Endothelial cell of umbilical vein (primary cell): Measurements from ENCODE around the gene PMVK. TPM values are rescaled to one million over a fixed set of nuclear protein-coding genes. Genes with fewer than 3 reads are reported as not detected.

Experiments
- BruUV-seq: library from RNA; stranded (reverse); fragments of 400-500 nt; replicated peaks from 2 replicates; lab custom pipeline; 2021; lab: Mats Ljungman, UMichigan
- CTCF ChIA-PET: fragments of 300-600, 350-600 bp; sonication (Branson Sonifier 250); formaldehyde crosslinking; loops from one replicate; lab custom pipeline; 2021; ENCODE audit warnings: antibody characterized with exemption, inconsistent platforms; lab: Charles Lee
- POLR2A ChIA-PET: fragments of 300-600, 350-600 bp; sonication (Branson Sonifier 250); formaldehyde crosslinking; loops from one replicate; lab custom pipeline; 2021; ENCODE audit warnings: antibody characterized with exemption, inconsistent platforms; lab: Charles Lee
- DNase-seq: peaks from one replicate; pipeline ENCODE4 v3.0.0-alpha.2; 2011; ENCODE audit warnings: low read depth, low spot score
- FAIRE-seq: peaks from 2 replicates; lab custom pipeline; 2011; peaks lifted over from hg19 to GRCh38; lab: Jason Lieb, UNC
- H2AFZ ChIP-seq: 2 replicates; pipeline ENCODE4 v1.6.0; 2012; ENCODE audit warnings: low read depth, low read length, control low read depth, inconsistent platforms
- H3K27ac ChIP-seq: 2 replicates; pipeline ENCODE4 v1.5.1; 2011; ENCODE audit warnings: low read depth, mild to moderate bottlenecking, control low read depth, low read length, moderate library complexity; ENCODE audit not compliant: insufficient read depth
- H3K27me3 ChIP-seq, 2 experiments: 2 replicates each; pipeline versions ENCODE4 v1.6.0 to v1.6.1; 2011; ENCODE audit warnings: low read length in 2 of 2, mixed read lengths in 1 of 2; ENCODE audit not compliant: control insufficient read depth in 2 of 2, insufficient read depth in 2 of 2
- H3K36me3 ChIP-seq, 2 experiments: 2 replicates in 1 of 2; 3 replicates in 1 of 2; pipeline ENCODE4 v1.5.1; 2011; ENCODE audit warnings: low read length in 2 of 2, mild to moderate bottlenecking in 1 of 2, moderate library complexity in 1 of 2; ENCODE audit not compliant: control insufficient read depth in 2 of 2, insufficient read depth in 2 of 2; ENCODE audit errors: extremely low read depth in 1 of 2
- H3K4me1 ChIP-seq: 3 replicates; pipeline ENCODE4 v1.5.1; 2011; ENCODE audit warnings: mild to moderate bottlenecking, low read length; ENCODE audit not compliant: control insufficient read depth, insufficient read depth; ENCODE audit errors: extremely low read depth
- H3K4me2 ChIP-seq: 2 replicates; pipeline ENCODE4 v1.6.1; 2011; ENCODE audit warnings: low read length, control low read depth, mixed read lengths; ENCODE audit not compliant: insufficient read depth
- H3K4me3 ChIP-seq, 3 experiments: fragments of 200-600 bp in 1 of 3; sonication (generic), shearing (Covaris generic) in 1 of 3; replicated peaks in 1 of 3; 2 replicates each; pipeline ENCODE4 v1.5.1; 2011 to 2016; ENCODE audit warnings: control low read depth in 3 of 3, low read length in 3 of 3, mild to moderate bottlenecking in 2 of 3, inconsistent platforms in 1 of 3, low read depth in 1 of 3, moderate library complexity in 1 of 3; ENCODE audit not compliant: insufficient read depth in 1 of 3
- H3K79me2 ChIP-seq: 2 replicates; pipeline ENCODE4 v1.6.0; 2012; ENCODE audit warnings: low read length, inconsistent platforms; ENCODE audit not compliant: control insufficient read depth, insufficient read depth
- H3K9ac ChIP-seq: replicated peaks from 2 replicates; pipeline ENCODE3; 2011; ENCODE audit warnings: low read length, control low read depth; ENCODE audit not compliant: insufficient read depth; ENCODE audit errors: extremely low read depth
- H3K9me1 ChIP-seq: replicated peaks from 3 replicates; pipeline ENCODE4 v1.6.0; 2011; ENCODE audit warnings: mild to moderate bottlenecking, low read length; ENCODE audit not compliant: control insufficient read depth, insufficient read depth; ENCODE audit errors: extremely low read depth
- H3K9me3 ChIP-seq: replicated peaks from 2 replicates; pipeline ENCODE4 v1.5.1; 2012; ENCODE audit warnings: low read length, inconsistent platforms; ENCODE audit not compliant: control insufficient read depth, insufficient read depth
- H4K20me1 ChIP-seq: replicated peaks from 2 replicates; pipeline ENCODE3; 2011; ENCODE audit warnings: mild to moderate bottlenecking, low read length; ENCODE audit not compliant: control insufficient read depth, insufficient read depth; ENCODE audit errors: extremely low read depth
- CTCF ChIP-seq, 2 donors: IDR thresholded peaks; 1 replicate in 1 of 2; 2 replicates in 1 of 2; pipeline ENCODE4 v1.5.1; 2011; ENCODE audit warnings: low read length in 2 of 2, mild to moderate bottlenecking in 2 of 2, moderate library complexity in 2 of 2, control low read depth in 1 of 2, inconsistent platforms in 1 of 2, low read depth in 1 of 2; ENCODE audit not compliant: insufficient read depth in 1 of 2; ENCODE audit errors: extremely low read depth in 1 of 2
- FOS ChIP-seq: IDR thresholded peaks from 2 replicates; pipeline ENCODE4 v1.6.1; 2011; ENCODE audit warnings: mild to moderate bottlenecking, low read length, moderate library complexity, borderline replicate concordance; ENCODE audit not compliant: insufficient read depth
- JUN ChIP-seq: IDR thresholded peaks from 2 replicates; pipeline ENCODE4 v1.6.1; 2011; ENCODE audit warnings: borderline replicate concordance, low read depth; ENCODE audit not compliant: insufficient read length, insufficient read depth
- MAX ChIP-seq: IDR thresholded peaks from 2 replicates; pipeline ENCODE4 v1.6.1; 2011; ENCODE audit not compliant: insufficient read depth, insufficient read length
- MYC ChIP-seq: IDR thresholded peaks from one replicate; pipeline ENCODE4 v1.6.1; 2011; ENCODE audit warnings: mild to moderate bottlenecking, low read depth, low read length
- POLR2A ChIP-seq: IDR thresholded peaks from 2 replicates; pipeline ENCODE4 v1.6.1; 2012; ENCODE audit warnings: low read depth, mild to moderate bottlenecking, control low read depth, low read length
- dilution Hi-C: fragments of 300-500 bp; cut with MboI; formaldehyde crosslinking; loops from one replicate; pipeline ENCODE4 v1.15.0; 2019; ENCODE audit warnings: low sequenced_read_pairs; ENCODE audit not compliant: extremely low pct_ligation_motif_present
- intact Hi-C: fragments of 100-400 bp; cut with micrococcal nuclease; formaldehyde crosslinking; loops from one replicate; pipeline ENCODE4 v1.10.0; 2022
- polyA plus RNA-seq, 4 experiments: library from polyadenylated mRNA; depleted of rRNA in 3 of 4; stranded (reverse) in 3 of 4; unstranded in 1 of 4; fragments of >200 nt; gene quantifications; 2 replicates each; pipeline versions ENCODE4 v1.2.1 to v1.2.3, GENCODE V29; 2011 to 2012; ENCODE audit warnings: missing spikeins in 1 of 4
- total RNA-seq: library from RNA; stranded (reverse); gene quantifications from 2 replicates; pipeline ENCODE4 v1.2.3, GENCODE V29; 2021

Gene PMVK
- total and polyA plus RNA-seq, 2 donors (not counting 3 experiments of a cell fraction or from before 2014, with no cell fraction given) = 22.6 to 32.7 TPM

GRCh38 chr1:154913273-154913672, 23.2 kb downstream of the PMVK start:
- dilution Hi-C loops = no loop called here
- DNase-seq (no peak), FAIRE-seq (no peak)
- no peak overlapping the region for H3K4me2 ChIP-seq
- no peak overlapping the region for H3K27ac ChIP-seq
- intact Hi-C loops = no loop called here
- H3K9ac ChIP-seq = no peak overlapping the region
- H3K9me1 ChIP-seq = no peaks in the 10 kb centered on the region
- no peaks in the 10 kb centered on the region for H3K4me1 ChIP-seq
- ChIA-PET CTCF (interaction anchor here (0.7 to 1.5 kb wide), 3 partner anchors 21 to 33 kb away, joined by 3 to 4 read pairs (median 3); no protein-coding TSS in a partner anchor), POLR2A (interaction anchor here (0.7 kb wide), 1 partner anchor 26 kb away, joined by 5 read pairs; no protein-coding TSS in a partner anchor)
- H3K27me3 ChIP-seq = peaks cover 0 to 5% of the 10 kb centered on the region in 2 experiments
- no TSS peak for BruUV-seq
- no peaks in the 10 kb centered on the region for H4K20me1 ChIP-seq
- TF ChIP-seq MYC = no peak
- no peaks in the 10 kb centered on the region for H3K36me3 ChIP-seq
- no peaks in the 10 kb centered on the region for H3K9me3 ChIP-seq
- H3K79me2 ChIP-seq = no peaks in the 10 kb centered on the region
- H3K4me3 ChIP-seq = no peak overlapping the region
- no peak overlapping the region for H2AFZ ChIP-seq

- no peak overlapping the region for H3K4me3 ChIP-seq
- no peak overlapping the region for H2AFZ ChIP-seq
- intact Hi-C loops (no loop called here), dilution Hi-C loops (no loop called here)
- no peaks in the 10 kb centered on the region for H3K79me2 ChIP-seq
- POLR2A ChIA-PET = interaction anchor here (0.7 kb wide), 1 partner anchor 27 kb away, joined by 5 read pairs; no protein-coding TSS in a partner anchor
- FAIRE-seq = no peak
- H3K27ac ChIP-seq = no peak overlapping the region
- no peak overlapping the region for H3K4me2 ChIP-seq
- DNase-seq = no peak
- CTCF ChIA-PET = interaction anchor here (1.3 to 1.5 kb wide), 2 partner anchors 21 to 33 kb away, joined by 3 to 4 read pairs; no protein-coding TSS in a partner anchor
- no peak overlapping the region for H3K9ac ChIP-seq
- no peak for TF ChIP-seq MAX
- TF ChIP-seq POLR2A = no peak
- no peak for TF ChIP-seq MYC
- no peak for TF ChIP-seq FOS
- TF ChIP-seq JUN = no peak
- no peak for TF ChIP-seq CTCF (IDR thresholded peaks at IDR 0.05; ENCODE audit: extremely low read depth in 1 of 2, insufficient read depth in 1 of 2, low read depth in 1 of 2, low read length in 2 of 2)
- H3K27me3 ChIP-seq = peaks cover 0 to 5% of the 10 kb centered on the region in 2 experiments
- no peaks in the 10 kb centered on the region for H3K36me3 ChIP-seq
- no TSS peak for BruUV-seq
- no peaks in the 10 kb centered on the region for H4K20me1 ChIP-seq
- no peaks in the 10 kb centered on the region for H3K4me1 ChIP-seq
- no peaks in the 10 kb centered on the region for H3K9me3 ChIP-seq
- H3K9me1 ChIP-seq = no peaks in the 10 kb centered on the region
Observed at GRCh38 chr1:154912755-154913154, 23.8 kb downstream of the PMVK start.
